ENCODE data around the gene CCNF. TPM values are rescaled to one million over a fixed set of nuclear protein-coding genes. Genes with fewer than 3 reads are reported as not detected.

The CCNF gene
- total RNA-seq, 2 experiments from 2014 or later: 0.81 to 1.3 TPM

DNA sequence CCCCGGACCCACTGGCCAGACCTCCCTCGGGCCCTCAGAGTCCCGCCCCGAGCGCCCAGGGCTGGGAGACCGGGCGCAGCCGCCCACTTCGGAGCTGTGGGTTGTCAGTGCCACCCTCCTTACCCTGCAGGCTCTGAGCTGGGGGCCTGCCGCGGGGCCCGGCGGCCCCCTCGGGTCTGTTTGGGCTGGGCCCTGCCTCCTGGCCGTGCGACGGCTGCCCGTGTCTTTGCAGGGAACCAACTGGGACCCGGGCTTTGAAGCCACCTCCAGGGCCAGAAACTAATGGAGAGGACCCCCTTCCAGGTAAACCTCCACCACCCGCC, 31.1 kb downstream of the CCNF start:
- no peak overlapping the region for H3K27ac ChIP-seq (ENCODE audit: low read depth in 1 of 2, low read length in 2 of 2)
- Mint-ChIP-seq H3K27me3 (peaks cover 2% of the 10 kb centered on the region), H3K36me3 (ENCODE audit: low read depth) (no peaks in the 10 kb centered on the region), H3K27ac (no peak overlapping the region), H3K4me1 (ENCODE audit: low read depth) (peaks cover 5% of the 10 kb centered on the region), H3K4me3 (no peak overlapping the region), H3K9me3 (no peaks in the 10 kb centered on the region)
- H3K36me3 ChIP-seq (ENCODE audit: insufficient read depth, low read length): no peaks in the 10 kb centered on the region
- peak overlapping the region; percentile 38 for H3K4me3 ChIP-seq (ENCODE audit: low read length)
- TF ChIP-seq, protein P1, sequence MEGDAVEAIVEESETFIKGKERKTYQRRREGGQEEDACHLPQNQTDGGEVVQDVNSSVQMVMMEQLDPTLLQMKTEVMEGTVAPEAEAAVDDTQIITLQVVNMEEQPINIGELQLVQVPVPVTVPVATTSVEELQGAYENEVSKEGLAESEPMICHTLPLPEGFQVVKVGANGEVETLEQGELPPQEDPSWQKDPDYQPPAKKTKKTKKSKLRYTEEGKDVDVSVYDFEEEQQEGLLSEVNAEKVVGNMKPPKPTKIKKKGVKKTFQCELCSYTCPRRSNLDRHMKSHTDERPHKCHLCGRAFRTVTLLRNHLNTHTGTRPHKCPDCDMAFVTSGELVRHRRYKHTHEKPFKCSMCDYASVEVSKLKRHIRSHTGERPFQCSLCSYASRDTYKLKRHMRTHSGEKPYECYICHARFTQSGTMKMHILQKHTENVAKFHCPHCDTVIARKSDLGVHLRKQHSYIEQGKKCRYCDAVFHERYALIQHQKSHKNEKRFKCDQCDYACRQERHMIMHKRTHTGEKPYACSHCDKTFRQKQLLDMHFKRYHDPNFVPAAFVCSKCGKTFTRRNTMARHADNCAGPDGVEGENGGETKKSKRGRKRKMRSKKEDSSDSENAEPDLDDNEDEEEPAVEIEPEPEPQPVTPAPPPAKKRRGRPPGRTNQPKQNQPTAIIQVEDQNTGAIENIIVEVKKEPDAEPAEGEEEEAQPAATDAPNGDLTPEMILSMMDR (IDR thresholded peaks at IDR 0.05): no peak
- intact Hi-C loops (cut with DNase I, micrococcal nuclease): loop anchor here in 1 of 2 experiments (2.0 kb wide), 1 partner anchor 32 kb away; the partner anchor contains the start of gene CCNF
- POLR2A ChIA-PET: interaction anchor here (1.0 to 2.9 kb wide), 9 partner anchors 8 to 1040 kb away, joined by 3 to 9 read pairs (median 4); partner anchors contain the start of genes AMDHD2, KCTD5, NTN3 and RPS2
- no peaks in the 10 kb centered on the region for H3K9me3 ChIP-seq (ENCODE audit: control insufficient read depth in 1 of 2, insufficient read depth in 1 of 2, low read length in 2 of 2)
- peaks cover 21% of the 10 kb centered on the region for H3K4me1 ChIP-seq (ENCODE audit: insufficient read depth, low read length)
- no peak for DNase-seq
- no peaks in the 10 kb centered on the region for H3K27me3 ChIP-seq (ENCODE audit: control insufficient read depth in 1 of 2, insufficient read depth in 2 of 2, low read length in 2 of 2)
- ATAC-seq (ENCODE audit: poor library complexity): no peak
- CTCF ChIA-PET: interaction anchor here (0.9 kb wide), 2 partner anchors 39 to 120 kb away, joined by 3 read pairs; partner anchors contain the start of gene ABCA3

DNA sequence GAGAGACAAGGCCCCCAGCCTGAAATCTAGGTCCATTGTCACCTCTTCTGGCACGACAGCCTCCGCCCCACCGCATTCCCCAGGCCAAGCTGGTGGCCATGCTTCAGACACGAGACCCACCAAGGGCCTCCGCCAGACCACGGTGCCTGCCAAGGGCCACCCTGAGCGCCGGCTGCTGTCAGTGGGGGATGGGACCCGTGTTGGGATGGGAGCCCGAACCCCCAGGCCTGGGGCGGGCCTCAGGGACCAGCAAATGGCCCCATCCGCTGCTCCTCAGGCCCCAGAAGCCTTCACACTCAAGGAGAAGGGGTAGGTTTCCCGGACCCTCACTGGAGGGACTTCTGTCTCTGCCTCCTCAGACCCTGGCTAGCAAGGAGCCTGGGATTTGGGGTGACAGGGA, 31.7 kb downstream of the CCNF start:
- Histone ChIP-seq H3K9me3 (ENCODE audit: control insufficient read depth in 1 of 2, insufficient read depth in 1 of 2, low read length in 2 of 2) (no peaks in the 10 kb centered on the region), H3K27me3 (ENCODE audit: control insufficient read depth in 1 of 2, insufficient read depth in 2 of 2, low read length in 2 of 2) (no peaks in the 10 kb centered on the region), H3K4me1 (ENCODE audit: insufficient read depth, low read length) (peaks cover 21% of the 10 kb centered on the region), H3K36me3 (ENCODE audit: insufficient read depth, low read length) (no peaks in the 10 kb centered on the region), H3K27ac (ENCODE audit: low read depth in 1 of 2, low read length in 2 of 2) (no peak overlapping the region), H3K4me3 (ENCODE audit: low read length) (no peak overlapping the region)
- H3K9me3 Mint-ChIP-seq: no peaks in the 10 kb centered on the region
- no peak overlapping the region for H3K27ac Mint-ChIP-seq
- ATAC-seq (ENCODE audit: poor library complexity): no peak
- H3K4me3 Mint-ChIP-seq: no peak overlapping the region
- peaks cover 5% of the 10 kb centered on the region for H3K4me1 Mint-ChIP-seq (ENCODE audit: low read depth)
- no peaks in the 10 kb centered on the region for H3K36me3 Mint-ChIP-seq (ENCODE audit: low read depth)
- DNase-seq: no peak
- intact Hi-C loops (cut with DNase I, micrococcal nuclease): loop anchor here in 1 of 2 experiments (2.0 kb wide), 1 partner anchor 32 kb away; the partner anchor contains the start of gene CCNF
- CTCF ChIA-PET: no interaction called here
- TF ChIP-seq, protein P1 (IDR thresholded peaks at IDR 0.05): no peak
- POLR2A ChIA-PET: interaction anchor here (1.1 to 2.9 kb wide), 4 partner anchors 8 to 496 kb away, joined by 3 to 9 read pairs (median 4); partner anchors contain the start of genes NTN3, RPS2 and TBC1D24
- peaks cover 4% of the 10 kb centered on the region for H3K27me3 Mint-ChIP-seq

DNA sequence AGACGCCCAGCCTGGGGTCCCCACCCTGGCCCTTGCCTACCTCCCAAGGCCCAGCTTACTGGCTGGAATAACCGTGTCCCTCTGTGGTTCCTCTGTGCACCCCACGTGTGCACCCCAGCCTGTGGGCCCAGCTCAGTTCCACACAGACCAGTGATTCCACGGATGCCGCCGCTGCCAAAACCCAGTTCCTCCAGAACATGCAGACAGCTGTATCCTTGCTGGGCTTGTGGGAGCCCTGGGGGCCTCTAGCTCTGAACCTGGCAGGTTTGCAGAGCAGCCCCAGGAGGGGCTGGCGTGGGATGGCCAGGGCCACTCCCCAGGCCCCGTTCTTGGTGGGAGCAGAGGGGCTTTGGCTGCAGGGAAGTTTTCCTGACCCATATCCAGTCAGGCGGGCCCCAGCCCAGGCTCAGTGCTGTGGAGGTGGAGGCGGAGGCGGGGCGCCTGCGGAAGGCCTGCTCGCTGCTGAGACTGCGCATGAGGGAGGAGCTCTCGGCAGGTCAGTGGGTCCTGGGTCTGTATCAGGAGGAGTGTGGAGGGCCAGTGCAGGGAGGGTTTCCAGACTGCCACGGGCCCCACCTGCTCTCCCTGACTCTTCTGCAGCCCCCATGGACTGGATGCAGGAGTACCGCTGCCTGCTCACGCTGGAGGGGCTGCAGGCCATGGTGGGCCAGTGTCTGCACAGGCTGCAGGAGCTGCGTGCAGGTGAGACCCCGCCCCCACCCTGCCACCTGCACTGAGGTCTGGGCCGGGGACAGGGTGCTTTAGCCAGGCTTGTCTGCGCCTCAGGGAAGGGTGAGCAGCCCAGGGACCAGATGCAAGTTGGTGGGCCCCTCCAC, 33.0 kb downstream of the CCNF start:
- TF ChIP-seq, protein P1 (IDR thresholded peaks at IDR 0.05): no peak

More for the DNA sequence above, 33.0 kb downstream of the CCNF start:
- Histone ChIP-seq H3K4me1 (ENCODE audit: insufficient read depth, low read length) (peaks cover 23% of the 10 kb centered on the region), H3K27ac (ENCODE audit: low read depth in 1 of 2, low read length in 2 of 2) (no peak overlapping the region), H3K36me3 (ENCODE audit: insufficient read depth, low read length) (no peaks in the 10 kb centered on the region), H3K27me3 (ENCODE audit: control insufficient read depth in 1 of 2, insufficient read depth in 2 of 2, low read length in 2 of 2) (peaks cover 0 to 4% of the 10 kb centered on the region in 2 experiments), H3K9me3 (ENCODE audit: control insufficient read depth in 1 of 2, insufficient read depth in 1 of 2, low read length in 2 of 2) (no peaks in the 10 kb centered on the region), H3K4me3 (ENCODE audit: low read length) (no peak overlapping the region)
- H3K4me3 Mint-ChIP-seq: no peak overlapping the region
- DNase-seq: no peak
- H3K27me3 Mint-ChIP-seq: peaks cover 10% of the 10 kb centered on the region
- CTCF ChIA-PET: no interaction called here
- peaks cover 5% of the 10 kb centered on the region for H3K4me1 Mint-ChIP-seq (ENCODE audit: low read depth)
- no peak for ATAC-seq (ENCODE audit: poor library complexity)
- POLR2A ChIA-PET: interaction anchor here (2.9 kb wide), 1 partner anchor 12 kb away, joined by 9 read pairs; the partner anchor contains the start of gene TBC1D24
- intact Hi-C loops (cut with DNase I, micrococcal nuclease): no loop called here
- H3K36me3 Mint-ChIP-seq (ENCODE audit: low read depth): no peaks in the 10 kb centered on the region
- H3K9me3 Mint-ChIP-seq: no peaks in the 10 kb centered on the region
- H3K27ac Mint-ChIP-seq: no peak overlapping the region

Data from CD4-positive, alpha-beta T cell (primary cell).